Measurements from ENCODE around the gene BRF1. TPM values are rescaled to one million over a fixed set of nuclear protein-coding genes. Genes with fewer than 3 reads are reported as not detected.

Gene BRF1
- polyA plus RNA-seq, 1 of the 3 experiments (the other 2 are of a cell fraction): 15.7 TPM

- POLR2A ChIA-PET: no interaction called here
Observed at GRCh38 chr14:105169776-105170655, 130.8 kb downstream of the BRF1 start.

GRCh38 chr14:105168979-105169507 is 131.8 kb downstream of the BRF1 start:
- WGBS (ENCODE audit: low lambda C conversion rate): 32% methylated on average over 5 of the region's 54 CpGs
- Histone ChIP-seq H3K36me3 (replicated peaks in 1 of 2; ENCODE audit: control insufficient read depth in 1 of 2, insufficient read depth in 2 of 2, low read length in 1 of 2) (no peaks in the 10 kb centered on the region), H3K4me3 (ENCODE audit: low read depth in 2 of 2, low read length in 1 of 2) (peak overlapping the region; percentile 26 to 44; a peak in 2 of 4 replicates), H3K27me3 (ENCODE audit: insufficient read depth) (peaks cover 9% of the 10 kb centered on the region; the same call in 1 of the 2 replicates), H3K4me2 (no peak overlapping the region), H3K4me1 (ENCODE audit: control insufficient read depth in 1 of 2, insufficient read depth in 2 of 2, low read depth in 1 of 2, low read length in 1 of 2) (peaks cover 4 to 11% of the 10 kb centered on the region in 2 experiments; a peak in 2 of 4 replicates), H4K20me1 (ENCODE audit: insufficient read depth) (0 out of 2 replicates have a peak, but pooled peaks cover 3% of the 10 kb centered on the region), H3K27ac (ENCODE audit: low read depth in 2 of 2, low read length in 1 of 2) (no peak overlapping the region), H3K79me2 (ENCODE audit: insufficient read depth) (no peaks in the 10 kb centered on the region), H3F3A (replicated peaks; ENCODE audit: insufficient read depth) (no peaks in the 10 kb centered on the region), H3K9me2 (no peaks in the 10 kb centered on the region), H3K9ac (no peak overlapping the region), H2AFZ (ENCODE audit: low read depth) (no peak overlapping the region), H3K9me3 (no peaks in the 10 kb centered on the region)
- CTCF ChIA-PET: interaction anchor here (0.8 to 2.5 kb wide), 20 partner anchors 8 to 212 kb away, joined by 3 to 12 read pairs (median 5); no protein-coding TSS in a partner anchor
- TF ChIP-seq RFX5 (IDR thresholded peaks at IDR 0.05; ENCODE audit: low read length): no peak
- TF ChIP-seq PBX3 (IDR thresholded peaks at IDR 0.05): no peak
- no peak for TF ChIP-seq JUND (IDR thresholded peaks at IDR 0.05)
- no peak for TF ChIP-seq ELF1 (IDR thresholded peaks at IDR 0.05)
- TF ChIP-seq YY1 (IDR thresholded peaks at IDR 0.05; ENCODE audit: low read depth): no peak
- TF ChIP-seq FOXJ3 (CRISPR knock-in tag; IDR thresholded peaks at IDR 0.05): no peak
- TF ChIP-seq MXI1 (IDR thresholded peaks at IDR 0.05; ENCODE audit: low read depth, low read length): no peak
- TF ChIP-seq FOSL2 (IDR thresholded peaks at IDR 0.05; ENCODE audit: borderline replicate concordance, low read depth): no peak
- no peak for TF ChIP-seq RXRA (IDR thresholded peaks at IDR 0.05; ENCODE audit: borderline replicate concordance, low read depth)
- TF ChIP-seq RAD21 (IDR thresholded peaks at IDR 0.05; ENCODE audit: low read length): peak; percentile 45
- TF ChIP-seq USF2 (IDR thresholded peaks at IDR 0.05; ENCODE audit: borderline replicate concordance, low read depth, low read length): no peak
- TF ChIP-seq FOXM1 (IDR thresholded peaks at IDR 0.05; ENCODE audit: low read depth): no peak
- no peak for TF ChIP-seq TAF1 (IDR thresholded peaks at IDR 0.05; ENCODE audit: borderline replicate concordance, low read depth, low read length)
- no peak; the same call in 1 of the 2 replicates for TF ChIP-seq SMC3 (IDR thresholded peaks at IDR 0.05; ENCODE audit: low read depth, low read length)
- TF ChIP-seq CTCF (IDR thresholded peaks at IDR 0.05): peak; percentile 57
- POLR2A ChIA-PET: no interaction called here
- DNase-seq: peak; percentile 84

More at GRCh38 chr14:105169776-105170655, 130.8 kb downstream of the BRF1 start:
- CTCF ChIA-PET: interaction anchor here (0.6 to 2.5 kb wide), 17 partner anchors 9 to 211 kb away, joined by 3 to 9 read pairs (median 4); no protein-coding TSS in a partner anchor
- Histone ChIP-seq H3K4me1 (ENCODE audit: control insufficient read depth in 1 of 2, insufficient read depth in 2 of 2, low read depth in 1 of 2, low read length in 1 of 2) (peaks cover 4 to 11% of the 10 kb centered on the region in 2 experiments; a peak in 2 of 4 replicates), H3K79me2 (ENCODE audit: insufficient read depth) (no peaks in the 10 kb centered on the region), H3K9me2 (no peaks in the 10 kb centered on the region), H3K27me3 (ENCODE audit: insufficient read depth) (peaks cover 9% of the 10 kb centered on the region; the same call in 1 of the 2 replicates), H3F3A (replicated peaks; ENCODE audit: insufficient read depth) (no peaks in the 10 kb centered on the region), H3K27ac (ENCODE audit: low read depth in 2 of 2, low read length in 1 of 2) (no peak overlapping the region), H2AFZ (ENCODE audit: low read depth) (no peak overlapping the region), H3K9ac (no peak overlapping the region), H4K20me1 (ENCODE audit: insufficient read depth) (0 out of 2 replicates have a peak, but pooled peaks cover 3% of the 10 kb centered on the region), H3K36me3 (replicated peaks in 1 of 2; ENCODE audit: control insufficient read depth in 1 of 2, insufficient read depth in 2 of 2, low read length in 1 of 2) (no peaks in the 10 kb centered on the region), H3K9me3 (no peaks in the 10 kb centered on the region), H3K4me2 (no peak overlapping the region), H3K4me3 (ENCODE audit: low read depth in 2 of 2, low read length in 1 of 2) (no peak overlapping the region)
- 70% methylated on average over 16 of the region's 22 CpGs for WGBS (ENCODE audit: low lambda C conversion rate)
- DNase-seq: no peak
- no peak for TF ChIP-seq NFIC (IDR thresholded peaks at IDR 0.05; ENCODE audit: borderline replicate concordance)
- no peak for TF ChIP-seq USF1 (IDR thresholded peaks at IDR 0.05; ENCODE audit: borderline replicate concordance, low read depth)
- TF ChIP-seq FOXM1 (IDR thresholded peaks at IDR 0.05; ENCODE audit: low read depth): no peak
- TF ChIP-seq RAD21 (IDR thresholded peaks at IDR 0.05; ENCODE audit: low read length): no peak
- no peak for TF ChIP-seq SIN3A (IDR thresholded peaks at IDR 0.05; ENCODE audit: borderline replicate concordance, low read depth, low read length)
- TF ChIP-seq JUND (IDR thresholded peaks at IDR 0.05): no peak
- no peak for TF ChIP-seq GATA2 (CRISPR knock-in tag; IDR thresholded peaks at IDR 0.05)
- no peak for TF ChIP-seq POLR2AphosphoS5 (IDR thresholded peaks at IDR 0.05; ENCODE audit: low read depth, low read length)
- TF ChIP-seq FOXJ3 (CRISPR knock-in tag; IDR thresholded peaks at IDR 0.05): no peak
- TF ChIP-seq EZH2phosphoT487 (IDR thresholded peaks at IDR 0.05; ENCODE audit: borderline replicate concordance, low read depth): no peak
- no peak for TF ChIP-seq NRF1 (IDR thresholded peaks at IDR 0.05; ENCODE audit: low read depth, low read length)
- TF ChIP-seq RXRA (IDR thresholded peaks at IDR 0.05; ENCODE audit: borderline replicate concordance, low read depth): no peak

Data from SK-N-SH (cell line).